Measurements from ENCODE around the gene ROR2.

Gene ROR2

DNA sequence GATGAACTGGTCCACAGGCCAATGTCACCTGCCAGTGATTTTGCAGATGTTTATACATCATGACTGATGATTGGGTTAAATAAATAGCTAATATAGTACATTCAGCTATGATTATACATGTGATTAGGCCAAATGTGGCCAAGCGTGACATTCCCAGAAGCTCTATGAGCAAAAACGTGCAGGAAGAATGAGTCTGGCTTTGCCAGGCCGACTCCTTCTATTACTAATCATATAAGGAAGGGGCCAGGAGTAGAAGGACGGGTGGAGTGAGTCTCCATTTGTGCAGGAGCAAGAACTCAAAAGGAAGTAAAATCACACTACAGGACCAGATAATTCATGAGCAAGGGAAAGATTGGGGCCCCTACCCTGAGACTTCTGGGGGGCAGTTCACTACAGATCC, 178.2 kb downstream of the ROR2 start:
- no peak for DNase-seq (ENCODE audit: low read depth)

DNA sequence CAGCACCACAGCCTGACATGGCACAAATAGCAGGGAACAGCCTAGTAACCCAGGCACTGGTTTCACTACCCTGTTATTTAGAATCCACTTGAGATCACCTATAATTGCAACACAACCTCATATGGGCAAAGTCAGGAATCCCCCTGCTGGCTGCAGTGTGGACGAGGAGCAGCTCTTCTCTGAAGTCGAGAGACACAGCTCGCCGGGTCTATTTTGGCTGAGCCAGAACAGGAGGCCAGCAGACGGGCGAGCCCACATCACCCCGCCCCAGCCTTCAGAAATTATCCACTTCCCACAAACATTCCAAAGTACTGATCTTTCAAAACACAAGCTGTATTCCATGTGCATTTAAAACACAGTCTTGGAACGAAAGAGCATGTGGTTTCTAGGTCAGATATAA, 179.0 kb downstream of the ROR2 start:
- DNase-seq (ENCODE audit: low read depth): no peak

DNA sequence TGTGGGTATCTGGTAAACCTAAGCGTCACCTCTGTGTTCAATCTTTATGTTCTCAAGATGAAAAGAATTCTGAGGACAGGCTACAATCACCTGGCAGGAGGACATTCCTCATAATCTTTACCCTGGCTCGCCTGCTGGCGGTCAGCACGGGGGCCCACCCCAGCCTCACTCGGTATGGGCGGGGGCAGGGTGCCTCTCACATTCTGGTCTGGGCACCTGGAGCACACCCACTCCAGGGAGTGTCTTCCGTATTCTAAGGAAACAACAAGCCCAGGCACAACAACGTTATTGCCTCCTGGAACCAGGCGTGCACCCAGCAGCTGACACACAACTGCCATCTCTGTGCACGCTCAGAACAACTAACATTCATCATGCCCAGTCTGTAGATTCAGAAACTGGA, 179.8 kb downstream of the ROR2 start:
- DNase-seq (ENCODE audit: low read depth): no peak

DNA sequence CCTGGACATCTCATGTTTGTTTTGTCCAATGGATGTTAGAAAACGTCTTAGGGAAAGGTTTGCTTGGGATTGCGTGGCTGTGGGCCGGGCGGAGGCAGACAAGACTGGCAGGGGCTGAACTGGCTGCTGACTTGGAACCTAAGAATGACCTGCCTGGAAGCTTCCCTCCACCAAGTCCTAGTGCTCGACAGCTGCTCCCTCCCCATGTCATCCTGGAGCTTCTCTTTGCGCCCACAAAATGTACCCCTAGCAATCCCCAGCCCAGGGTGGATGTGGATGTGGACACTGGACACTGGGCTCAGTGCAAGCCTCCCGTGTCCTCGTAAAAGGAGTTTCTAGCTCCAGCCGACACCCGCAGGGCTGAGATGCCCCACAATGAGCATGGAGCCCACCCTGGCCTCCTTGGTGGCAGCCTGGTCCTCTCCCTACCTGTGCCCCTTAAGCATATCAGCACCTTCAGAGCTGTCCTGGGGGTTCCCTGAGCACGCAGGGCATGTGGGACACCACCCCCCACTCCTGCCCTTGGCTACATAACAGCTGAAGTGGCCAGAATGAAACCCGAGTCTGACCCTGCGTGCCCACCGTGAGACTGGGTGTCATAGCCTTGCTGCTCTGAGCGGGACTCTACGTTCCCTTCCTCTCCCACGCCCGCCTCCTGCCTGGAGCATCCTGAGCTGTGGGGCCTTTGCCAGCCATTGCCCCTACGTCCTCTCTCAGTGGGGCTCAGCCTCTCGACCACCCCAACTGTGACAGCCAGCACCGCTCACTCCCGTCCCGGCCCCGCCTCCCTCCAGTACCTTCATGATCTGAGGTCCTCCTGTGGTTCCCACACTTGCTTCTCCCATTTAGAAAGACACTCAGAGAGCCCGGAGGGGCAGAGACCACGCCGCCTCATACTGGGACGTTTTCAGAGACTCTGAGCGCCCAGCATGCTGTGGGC, 180.8 kb downstream of the ROR2 start:
- no peak for DNase-seq (ENCODE audit: low read depth)

DNA sequence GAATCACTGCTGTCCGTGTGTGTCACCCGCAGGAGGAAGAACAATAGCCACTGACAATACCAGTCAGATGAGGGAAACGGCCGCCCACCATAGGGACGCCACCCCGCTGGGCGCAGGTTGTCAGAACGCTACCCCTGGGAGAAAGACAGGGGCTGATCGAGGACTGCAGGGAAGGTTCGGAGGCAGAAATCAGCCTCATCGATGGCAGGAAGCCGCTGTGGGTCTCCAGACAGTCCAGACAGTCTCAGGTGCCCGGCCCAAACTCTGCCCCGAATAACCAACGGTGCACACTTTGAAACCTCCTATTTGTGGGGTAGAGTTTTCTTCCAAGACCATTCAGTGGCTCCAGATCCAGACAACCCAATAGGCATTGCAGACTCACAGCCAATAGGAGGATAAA, 181.5 kb downstream of the ROR2 start:
- DNase-seq (ENCODE audit: low read depth): no peak

DNA sequence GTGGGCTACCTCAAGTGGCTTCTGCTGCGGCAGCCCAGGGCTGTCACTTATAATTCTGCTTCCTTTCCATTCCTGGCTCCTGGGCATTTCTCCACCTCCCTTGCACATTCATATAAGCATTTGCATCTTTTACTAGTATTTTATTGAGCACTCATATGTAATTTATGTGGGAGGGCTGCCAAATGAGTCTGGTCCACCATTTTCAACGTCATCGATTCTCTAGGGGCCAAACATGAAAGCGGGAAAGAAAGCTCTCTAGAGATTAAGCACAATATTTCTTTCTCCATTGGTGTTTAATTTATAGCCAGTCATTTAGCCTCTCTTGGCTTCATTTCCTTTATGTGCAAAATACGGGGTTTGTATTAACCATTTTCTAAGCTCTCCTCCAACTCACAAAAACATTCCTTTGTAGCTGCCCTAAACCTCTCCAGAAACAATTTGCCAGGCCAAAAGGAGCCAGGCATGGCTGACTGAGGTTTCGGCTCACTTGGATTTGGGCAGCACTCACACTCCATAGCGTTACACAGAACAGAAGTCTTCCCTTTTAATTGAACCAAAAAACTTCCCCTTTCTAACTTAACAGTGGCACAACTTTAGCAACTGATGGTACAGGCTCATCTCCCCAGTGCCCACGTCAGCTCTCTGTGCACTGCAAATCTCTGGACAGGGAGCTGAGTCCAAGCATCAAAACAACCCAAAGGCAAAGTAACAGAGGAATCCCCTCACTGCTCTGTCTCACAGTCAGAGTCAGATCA, 183.5 kb downstream of the ROR2 start:
- DNase-seq (ENCODE audit: low read depth): no peak

DNA sequence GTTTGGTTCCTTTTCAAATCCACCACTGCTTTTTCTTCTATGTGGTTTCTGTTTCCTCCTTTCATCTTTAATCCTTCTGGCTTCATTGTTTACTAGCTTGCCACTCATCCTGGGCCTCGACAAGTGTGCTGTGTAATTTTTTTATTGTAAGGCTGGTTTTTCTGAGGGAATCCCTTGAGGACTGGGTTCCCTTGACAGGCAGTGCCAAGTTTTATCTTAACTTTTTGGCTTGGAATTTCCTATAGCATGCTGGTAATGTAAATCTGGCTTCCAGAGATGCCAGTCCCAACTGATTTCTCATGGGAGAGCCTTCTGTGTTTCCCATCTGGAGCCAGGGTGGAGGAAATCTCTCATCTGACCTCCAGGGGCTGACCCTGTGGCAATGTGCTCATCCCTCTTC, 184.7 kb downstream of the ROR2 start:
- DNase-seq (ENCODE audit: low read depth): no peak

DNA sequence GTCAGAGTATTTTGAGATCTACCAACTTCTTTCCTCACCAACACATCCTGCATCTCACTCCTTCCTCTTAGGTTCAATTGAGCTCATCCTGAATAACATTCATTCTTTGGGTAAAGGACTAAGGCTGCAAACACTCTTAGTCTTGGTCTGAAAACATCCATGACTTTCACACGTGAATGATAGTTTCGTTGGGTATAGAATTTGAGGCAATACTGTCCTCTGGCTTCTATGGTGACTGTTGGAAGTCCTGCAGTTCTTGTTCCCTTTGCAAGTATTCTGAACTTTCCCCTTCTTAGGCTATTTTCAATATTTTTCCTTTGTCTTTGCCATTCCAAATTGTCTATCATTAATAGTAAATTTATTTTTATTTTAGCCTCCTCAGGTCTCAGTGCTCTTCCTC, 185.4 kb downstream of the ROR2 start:
- no peak for DNase-seq (ENCODE audit: low read depth)

DNA sequence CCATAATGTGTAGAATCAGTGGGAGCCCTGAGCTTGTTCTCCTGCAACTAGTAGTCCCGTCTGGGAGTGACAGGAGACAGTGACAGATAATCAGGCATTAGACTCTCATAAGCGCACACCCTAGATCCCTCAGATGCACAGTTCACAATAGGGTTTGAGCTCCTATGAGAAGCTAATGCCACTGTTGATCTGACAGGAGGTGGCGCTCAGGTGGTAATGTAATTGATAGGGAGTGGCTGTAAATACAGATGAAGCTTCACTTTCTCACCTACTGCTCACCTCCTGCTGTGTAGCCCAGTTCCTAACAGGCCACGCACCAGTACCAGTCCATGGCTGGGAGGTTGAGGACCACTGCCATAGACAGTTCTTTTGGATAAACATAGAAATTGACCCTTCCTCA, 188.7 kb downstream of the ROR2 start:
- DNase-seq (ENCODE audit: low read depth): no peak

DNA sequence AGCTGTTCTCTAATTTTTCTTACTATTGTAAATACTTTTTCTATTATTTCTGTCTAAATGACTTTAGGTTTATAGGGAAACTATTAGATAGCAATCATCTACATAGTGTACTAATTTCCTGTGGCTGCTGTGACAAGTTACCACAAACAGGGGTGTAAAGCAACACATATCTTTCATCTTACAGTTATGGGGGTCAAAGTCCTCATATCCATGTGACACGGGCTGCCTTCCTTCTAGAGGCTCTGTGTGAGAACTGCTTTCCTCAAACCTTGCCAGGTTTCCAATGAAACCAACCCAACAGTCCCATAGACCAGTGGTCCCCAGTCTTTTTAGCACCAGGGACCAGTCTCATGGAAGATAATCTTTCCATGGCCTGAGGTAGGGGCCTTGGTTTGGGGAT, 189.1 kb downstream of the ROR2 start:
- no peak for DNase-seq (ENCODE audit: low read depth)

DNA sequence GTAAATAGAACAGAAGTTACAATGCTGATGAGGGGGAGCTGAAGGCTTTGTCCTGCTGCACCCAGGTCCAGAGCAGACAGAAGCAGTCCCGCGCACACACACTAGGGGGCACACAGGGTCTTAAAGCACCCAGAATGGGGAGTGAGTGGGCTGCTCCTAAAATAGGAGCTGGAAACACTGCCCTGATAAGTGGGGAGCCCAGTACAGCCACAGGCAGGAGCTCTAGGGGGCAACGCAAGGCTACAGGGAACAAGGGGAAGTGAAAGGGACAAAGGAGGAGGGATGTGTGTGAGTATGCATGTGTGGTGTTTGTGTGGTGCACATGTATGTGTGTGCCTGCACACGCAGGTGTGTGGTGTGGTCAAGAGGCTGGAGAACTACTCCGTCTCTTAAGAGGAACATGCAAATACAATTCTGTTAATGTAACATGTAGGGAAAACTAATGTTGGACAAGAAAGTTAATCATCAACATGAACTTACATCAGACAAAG, 191.5 kb downstream of the ROR2 start:
- no peak for DNase-seq (ENCODE audit: low read depth)

DNA sequence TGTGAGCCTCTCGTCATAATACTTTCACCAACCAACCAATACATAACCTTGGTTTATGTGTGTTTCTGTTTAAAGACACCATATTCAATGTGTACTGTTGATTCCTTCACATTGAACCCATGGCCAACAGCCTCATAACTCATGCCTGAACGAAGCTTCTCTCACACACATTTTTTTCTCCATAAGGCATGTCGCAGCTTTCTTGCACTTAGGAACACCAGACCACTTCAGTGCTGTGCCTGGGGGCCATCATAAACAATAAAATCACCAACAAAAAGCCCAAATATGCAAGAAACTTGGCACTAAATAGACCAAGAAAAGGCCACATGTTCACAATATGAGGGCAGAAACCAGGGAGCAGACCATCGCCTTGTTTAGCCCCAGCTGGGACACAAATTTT, 192.2 kb downstream of the ROR2 start:
- DNase-seq (ENCODE audit: low read depth): no peak

DNA sequence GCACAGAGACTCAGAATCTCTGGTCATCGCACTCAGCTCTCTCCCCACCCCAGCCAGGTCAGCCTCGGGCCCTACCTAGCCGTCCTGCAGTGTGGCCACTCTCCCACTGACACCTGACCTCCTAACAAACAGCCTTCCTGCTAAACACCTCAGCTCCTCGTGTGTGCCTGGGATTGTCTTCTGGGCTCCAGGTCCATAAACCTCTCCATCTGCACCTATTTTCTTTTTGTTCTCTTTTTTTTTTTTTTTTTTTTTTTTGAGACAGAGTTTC, 193.6 kb downstream of the ROR2 start:
- DNase-seq (ENCODE audit: low read depth): no peak

DNA sequence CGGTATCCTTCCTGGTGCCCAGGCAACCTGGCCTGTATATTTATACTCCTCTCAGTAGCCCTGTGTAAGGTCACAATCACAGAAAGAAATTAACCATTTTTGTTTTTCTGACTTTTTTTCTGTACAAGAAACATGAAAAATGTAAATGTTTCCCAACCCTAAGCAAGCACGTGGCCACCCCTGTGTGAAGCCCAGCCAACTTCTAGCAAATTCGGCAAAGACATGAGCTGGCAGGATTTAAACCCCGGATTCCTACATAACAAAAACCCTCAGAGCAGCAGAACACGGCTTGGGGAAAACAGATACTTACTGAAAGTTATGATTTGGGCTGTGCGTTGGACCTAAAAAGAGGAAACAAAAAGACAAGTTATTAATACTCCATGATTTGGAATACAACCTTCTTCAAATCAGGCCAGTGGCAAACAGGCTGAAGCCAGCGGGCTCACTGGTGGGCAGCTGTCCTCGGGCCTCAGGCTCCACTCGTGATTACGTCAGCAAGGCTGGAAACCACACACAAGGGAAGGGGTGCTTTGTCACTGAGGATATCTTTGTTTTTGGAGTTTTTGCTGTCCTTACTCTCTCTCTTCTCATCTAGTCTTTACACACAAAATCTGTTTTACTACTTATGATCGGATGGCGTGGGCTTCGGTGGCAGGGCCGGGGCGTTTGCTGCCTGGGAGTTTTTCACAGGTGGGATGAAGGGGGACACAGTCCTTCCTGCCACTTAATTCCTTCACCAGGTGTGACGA, 194.1 kb downstream of the ROR2 start:
- no peak for DNase-seq (ENCODE audit: low read depth)

DNA sequence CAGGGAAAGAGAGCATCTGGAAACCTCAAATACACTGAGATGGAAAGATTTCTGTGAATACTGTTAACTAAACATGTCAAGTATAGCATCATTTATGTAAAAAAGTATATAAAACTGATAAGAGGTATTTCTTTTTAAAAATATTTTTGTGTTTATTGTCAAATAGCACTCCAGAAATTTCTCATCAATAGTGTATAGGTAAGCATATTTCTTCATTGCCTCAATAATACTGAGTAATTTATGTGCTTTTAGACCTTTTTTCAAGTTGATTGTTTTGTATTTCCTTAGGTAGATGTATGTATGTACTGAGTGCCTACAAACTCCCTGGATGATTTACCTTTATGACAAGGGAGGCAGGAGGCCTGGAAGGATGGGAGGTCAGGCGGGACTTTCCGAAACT, 196.3 kb downstream of the ROR2 start:
- DNase-seq (ENCODE audit: low read depth): no peak

DNA sequence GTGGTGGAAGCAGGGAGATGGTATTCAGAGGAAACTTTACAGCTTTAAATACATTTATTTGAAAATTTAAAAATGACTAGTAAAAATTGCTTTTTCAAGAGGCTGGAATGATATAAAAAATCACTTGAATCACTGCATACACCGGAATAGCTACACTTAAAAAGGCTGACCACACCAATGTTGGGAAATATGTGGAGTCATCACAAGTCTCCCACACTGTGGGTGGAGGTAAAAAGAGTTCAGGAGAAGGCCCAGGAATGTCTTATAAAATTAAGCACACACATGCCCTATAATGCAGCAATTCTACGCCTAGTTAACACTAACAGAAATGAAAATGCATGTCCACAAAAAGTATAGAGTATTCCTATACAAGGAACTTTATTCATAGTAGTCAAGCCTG, 198.1 kb downstream of the ROR2 start:
- DNase-seq (ENCODE audit: low read depth): no peak

DNA sequence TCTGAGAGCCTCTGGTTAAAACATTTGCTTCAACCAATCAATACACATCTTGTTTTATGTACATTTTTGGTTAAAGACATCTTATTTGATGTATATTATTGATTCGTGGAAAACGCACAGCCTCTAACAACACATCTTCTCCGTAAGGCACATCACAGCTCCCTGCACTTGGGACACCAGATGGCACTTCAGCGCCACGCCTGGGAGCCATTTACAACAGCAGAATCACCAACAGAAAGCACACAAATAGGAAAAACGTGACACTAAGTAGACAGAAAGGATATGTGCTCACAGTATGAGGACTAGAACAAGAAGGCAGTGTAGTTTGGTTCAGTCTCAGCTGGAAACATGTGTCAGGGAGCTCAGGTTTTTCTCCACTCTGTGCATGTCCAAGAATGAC, 199.7 kb downstream of the ROR2 start:
- no peak for DNase-seq (ENCODE audit: low read depth)

DNA sequence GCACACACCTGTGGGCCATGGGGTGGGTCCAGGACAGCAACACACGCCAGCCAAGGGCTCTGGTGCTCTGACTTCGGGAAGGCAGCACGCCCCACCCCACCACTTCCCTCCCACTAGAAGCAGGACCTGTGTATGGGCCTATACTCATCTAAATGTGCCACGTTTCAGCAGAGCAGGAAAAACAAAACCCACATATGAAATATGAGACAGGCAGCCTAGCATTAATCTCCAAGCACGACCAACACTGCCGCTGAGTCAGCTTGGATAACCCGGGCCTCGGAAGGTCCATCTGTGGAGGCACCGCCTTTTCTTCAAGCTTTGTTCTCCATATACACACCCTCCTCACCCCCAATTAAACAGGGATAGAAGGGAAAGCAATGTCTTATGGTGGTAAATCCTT, 203.1 kb downstream of the ROR2 start:
- no peak for DNase-seq (ENCODE audit: low read depth)

DNA sequence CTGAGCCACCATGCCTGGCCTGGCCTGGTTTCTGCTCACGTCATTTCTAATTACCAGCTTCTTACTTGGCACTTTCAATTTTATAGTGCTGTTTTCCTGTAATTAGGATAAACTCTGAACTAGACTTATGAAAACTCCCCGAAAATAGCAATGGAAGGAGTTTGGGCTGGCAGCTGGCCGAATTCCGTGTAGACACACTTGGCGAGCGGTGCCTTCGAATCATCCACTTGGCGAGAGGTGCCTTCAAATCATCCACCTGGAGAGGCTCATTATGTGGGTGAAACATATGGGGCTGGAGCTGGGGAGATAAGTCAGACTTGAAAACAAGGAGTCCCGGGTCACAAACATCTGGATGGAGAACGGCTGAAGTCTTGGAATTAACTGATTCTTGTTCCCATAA, 203.7 kb downstream of the ROR2 start:
- no peak for DNase-seq (ENCODE audit: low read depth)

DNA sequence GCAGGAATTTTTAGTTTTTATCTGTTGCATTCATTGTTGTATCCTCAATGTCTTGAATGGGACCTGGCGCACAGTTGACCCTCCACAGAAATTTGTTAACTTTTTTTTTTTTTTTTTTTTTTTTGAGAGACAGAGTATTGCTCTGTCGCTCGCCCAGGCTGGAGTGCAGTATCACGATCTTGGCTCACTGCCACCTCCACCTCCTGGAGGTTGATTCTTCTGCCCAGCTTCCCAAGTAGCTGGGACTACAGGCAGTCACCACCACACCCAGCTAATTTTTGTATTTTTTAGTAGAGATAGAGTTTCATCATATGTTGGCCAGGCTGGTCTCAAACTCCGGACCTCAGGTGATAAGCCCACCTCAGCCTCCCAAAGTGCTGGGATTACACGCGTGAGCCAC, 205.9 kb downstream of the ROR2 start:
- DNase-seq (ENCODE audit: low read depth): no peak

DNA sequence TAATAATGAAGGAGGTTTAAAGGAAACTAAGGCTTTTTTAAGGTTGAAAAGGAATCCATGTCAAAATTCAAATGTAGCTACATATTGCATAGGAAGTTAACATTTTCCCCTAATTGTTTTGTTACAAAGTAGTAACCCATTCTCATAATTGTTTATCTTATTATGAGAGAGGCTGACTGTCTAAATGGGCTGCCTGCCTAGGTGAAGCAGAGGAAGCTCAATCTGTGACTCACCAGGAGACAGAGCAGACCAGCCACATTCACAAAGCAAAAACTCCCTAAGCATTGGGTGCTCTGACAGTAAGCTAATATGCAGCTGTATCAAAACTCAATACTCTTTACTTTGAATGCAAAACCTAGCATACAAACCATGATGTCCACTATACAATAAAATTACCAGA, 208.5 kb downstream of the ROR2 start:
- no peak for DNase-seq (ENCODE audit: low read depth)

DNA sequence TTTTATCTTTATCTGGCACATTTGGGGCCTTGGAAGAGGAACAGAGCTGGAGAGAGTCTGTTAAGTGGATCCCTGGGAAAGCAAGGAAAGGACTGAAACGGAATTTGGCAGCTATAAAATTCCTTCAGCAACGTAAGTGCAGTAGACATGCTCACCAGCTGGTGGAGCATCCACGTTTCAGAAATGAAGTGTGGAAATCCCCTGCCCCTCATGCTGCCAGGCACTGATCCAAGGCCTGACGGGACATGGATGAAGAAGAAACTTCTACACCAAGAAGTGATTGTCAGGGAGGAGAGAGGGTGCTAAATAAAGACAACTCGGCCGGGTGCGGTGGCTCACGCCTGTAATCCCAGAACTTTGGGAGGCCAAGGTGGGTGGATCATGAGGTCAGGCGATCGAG, 209.3 kb downstream of the ROR2 start:
- no peak for DNase-seq (ENCODE audit: low read depth)
